HEK293T (cell line): ENCODE measurements around the gene FNDC5.

Source experiments
- ELF4 ChIP-seq: fragments of 450-650 bp; IDR thresholded peaks from 2 replicates; pipeline ENCODE4 v1.6.1; 2017; ENCODE audit warnings: antibody characterized with exemption
- NFRKB ChIP-seq: fragments of 450-650 bp; IDR thresholded peaks from 2 replicates; pipeline ENCODE4 v1.6.1; 2016; ENCODE audit warnings: mild to moderate bottlenecking, moderate library complexity
- PKNOX1 ChIP-seq: fragments of 450-650 bp; IDR thresholded peaks from 2 replicates; pipeline ENCODE4 v1.6.1; 2016
- TARDBP ChIP-seq: fragments of 450-650 bp; IDR thresholded peaks from 2 replicates; pipeline ENCODE4 v1.6.1; 2016

DNA sequence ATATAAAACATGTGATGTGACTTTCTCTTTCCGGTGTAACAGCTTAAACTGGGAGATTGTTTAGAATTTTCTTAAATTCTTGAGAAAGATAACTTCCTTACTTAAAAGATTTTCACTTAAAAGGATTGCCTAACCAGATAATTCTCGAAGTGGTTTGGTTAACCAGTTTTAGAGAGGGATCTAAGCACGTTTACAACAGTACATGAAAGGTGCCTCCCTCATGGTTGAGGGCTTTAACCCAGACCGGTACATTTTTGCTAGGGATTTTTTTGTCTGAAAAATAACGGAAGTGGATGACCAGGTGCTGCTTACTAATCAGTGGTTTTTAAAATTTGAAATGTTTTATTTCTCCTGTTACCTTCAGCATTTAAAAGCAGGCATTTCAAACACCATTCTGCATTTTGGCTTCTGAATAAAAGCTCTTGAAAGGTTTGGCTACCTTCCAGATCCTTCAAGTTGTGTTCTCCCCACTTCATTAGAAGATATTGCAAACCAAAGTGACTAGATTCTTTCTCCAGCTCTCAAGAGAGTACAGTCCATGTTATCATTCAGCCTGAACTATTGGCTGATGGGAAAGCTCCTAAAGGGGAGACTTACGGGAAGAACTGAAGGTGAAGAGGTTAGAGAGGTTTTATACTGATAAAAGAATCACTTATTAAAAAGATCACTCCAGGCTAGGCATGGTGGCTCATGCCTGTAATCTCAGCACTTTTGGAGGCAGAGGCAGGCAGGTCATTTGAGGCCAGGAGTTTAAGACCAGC lies 40.4 kb downstream of the FNDC5 start:
- TF ChIP-seq NFRKB = no peak
- TF ChIP-seq PKNOX1 = no peak
- no peak for TF ChIP-seq TARDBP
- TF ChIP-seq ELF4 = no peak
